ENCODE measurements around the gene COL4A1.

Gene COL4A1

GRCh38 chr13:110195547-110196485 lies 111.1 kb downstream of the COL4A1 start:
- no peak for DNase-seq (ENCODE audit: low spot score)

- no peak for DNase-seq (ENCODE audit: low spot score)
Measured at GRCh38 chr13:110194451-110194850, 112.5 kb downstream of the COL4A1 start.

DNA sequence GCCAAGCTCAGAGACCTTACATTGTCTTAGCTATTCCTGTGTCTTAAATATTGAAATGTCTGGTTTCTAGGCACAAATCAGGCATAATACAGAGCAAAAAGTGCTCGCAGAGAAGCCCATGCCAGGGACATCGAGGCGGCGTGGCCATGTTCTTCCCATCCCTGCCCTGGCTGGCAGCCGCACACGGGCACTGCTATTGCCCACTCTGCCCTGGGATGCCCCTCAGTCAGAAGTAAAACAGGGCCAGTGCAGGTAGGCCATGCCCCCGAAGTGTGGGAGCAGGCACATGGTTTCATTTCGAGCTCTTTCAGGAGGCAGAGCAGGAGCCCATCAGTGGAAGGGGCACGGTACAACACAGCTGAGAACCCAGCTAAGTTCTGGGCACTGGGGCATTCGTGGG lies 113.5 kb downstream of the COL4A1 start:
- DNase-seq (ENCODE audit: low spot score) = no peak

DNA sequence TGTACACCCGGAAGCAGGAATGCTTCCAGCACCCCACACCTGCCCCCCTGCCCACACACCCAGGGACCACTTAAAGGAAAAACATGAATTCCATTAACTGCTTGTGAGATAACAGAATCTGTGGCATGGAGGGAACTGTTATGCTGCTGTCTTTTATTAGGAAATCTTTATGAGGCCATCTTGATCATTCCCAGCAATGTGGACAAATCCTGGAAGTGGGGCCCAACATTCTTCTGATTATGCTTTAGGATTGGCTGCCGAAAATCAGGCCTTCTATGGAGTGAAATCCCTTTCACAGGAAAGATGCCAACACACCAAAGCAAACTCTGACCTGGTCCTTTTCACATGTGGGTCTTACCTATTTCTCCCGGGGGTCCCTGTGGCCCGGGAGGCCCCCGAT lies 114.5 kb downstream of the COL4A1 start:
- no peak for DNase-seq (ENCODE audit: low spot score)

DNA sequence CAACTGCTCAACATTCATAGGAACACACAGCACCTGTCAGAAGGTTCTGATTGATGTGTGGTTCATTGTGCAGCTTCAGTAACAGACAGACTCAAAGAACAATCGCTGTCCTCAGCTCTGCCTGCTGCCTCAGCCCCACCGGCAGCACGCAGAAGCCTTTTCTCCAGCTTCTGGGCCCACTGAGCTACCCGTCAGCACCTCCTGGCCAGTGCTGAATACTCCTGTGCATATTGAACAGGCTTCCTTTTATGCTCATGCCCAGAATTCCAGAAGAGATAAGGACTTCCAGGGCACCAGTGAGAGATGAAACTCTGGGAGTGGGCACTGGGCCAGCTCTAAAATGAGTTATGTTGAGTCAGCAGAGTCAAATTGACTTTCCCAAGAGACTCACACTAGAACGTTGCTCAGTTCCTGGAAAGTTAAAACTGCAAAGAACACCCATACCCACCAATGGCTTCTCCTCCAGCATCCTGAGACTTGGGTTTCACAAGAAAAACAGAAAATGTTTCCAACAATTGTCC lies 119.3 kb downstream of the COL4A1 start:
- peak; percentile 57 for DNase-seq (ENCODE audit: low spot score)

DNA sequence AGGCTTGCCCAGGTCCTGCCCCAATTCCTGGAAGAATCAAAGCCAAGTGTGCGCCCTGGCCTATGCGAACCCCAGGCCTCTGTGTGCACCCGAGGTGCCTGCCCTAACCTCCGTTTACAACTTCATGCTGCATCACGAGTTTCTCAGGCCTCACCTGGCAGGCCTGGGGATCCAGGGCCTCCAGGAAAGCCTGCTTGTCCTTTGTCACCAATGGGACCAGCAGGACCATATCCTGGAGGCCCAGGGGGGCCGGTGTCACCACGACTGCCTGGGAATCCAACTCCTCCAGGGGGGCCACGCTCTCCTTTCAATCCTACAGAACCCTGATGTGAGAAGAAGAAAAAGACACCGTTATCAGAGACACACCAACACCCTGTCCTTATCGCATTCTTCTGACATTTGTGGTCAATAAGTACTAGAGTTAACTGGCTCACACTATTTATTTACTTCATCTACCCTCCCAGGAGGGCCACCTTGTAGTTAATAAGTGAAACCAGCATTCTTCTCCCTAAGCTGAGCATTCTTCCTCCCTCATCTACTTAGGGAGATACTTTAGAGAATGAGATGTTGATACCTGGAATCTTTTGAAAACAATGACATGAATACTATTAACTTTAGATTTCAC lies 120.6 kb downstream of the COL4A1 start:
- DNase-seq (ENCODE audit: low spot score) = no peak

GRCh38 chr13:110185696-110186095 lies 121.3 kb downstream of the COL4A1 start:
- DNase-seq (ENCODE audit: low spot score) = no peak

GRCh38 chr13:110183910-110184309 lies 123.0 kb downstream of the COL4A1 start:
- no peak for DNase-seq (ENCODE audit: low spot score)

DNA sequence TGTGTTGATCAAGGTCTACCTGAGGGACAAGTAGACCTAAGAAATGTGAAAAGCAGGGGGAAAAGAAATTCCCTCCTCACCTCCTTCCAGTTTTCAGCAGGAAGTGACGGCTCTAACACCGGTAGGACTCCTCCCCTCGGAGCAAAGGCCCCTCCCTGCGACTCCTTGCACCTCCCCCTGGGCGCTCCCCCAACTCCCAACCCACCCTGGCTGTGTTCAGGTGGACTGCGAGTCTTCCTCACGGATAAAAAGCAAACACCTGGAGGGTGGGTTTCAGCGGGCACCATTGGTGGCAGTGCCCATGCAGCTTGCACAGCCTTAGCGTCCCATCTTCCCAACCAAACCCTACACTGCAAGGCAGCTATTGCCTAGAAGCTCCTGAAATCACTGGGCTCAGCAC lies 124.5 kb downstream of the COL4A1 start:
- no peak for DNase-seq (ENCODE audit: low spot score)

DNA sequence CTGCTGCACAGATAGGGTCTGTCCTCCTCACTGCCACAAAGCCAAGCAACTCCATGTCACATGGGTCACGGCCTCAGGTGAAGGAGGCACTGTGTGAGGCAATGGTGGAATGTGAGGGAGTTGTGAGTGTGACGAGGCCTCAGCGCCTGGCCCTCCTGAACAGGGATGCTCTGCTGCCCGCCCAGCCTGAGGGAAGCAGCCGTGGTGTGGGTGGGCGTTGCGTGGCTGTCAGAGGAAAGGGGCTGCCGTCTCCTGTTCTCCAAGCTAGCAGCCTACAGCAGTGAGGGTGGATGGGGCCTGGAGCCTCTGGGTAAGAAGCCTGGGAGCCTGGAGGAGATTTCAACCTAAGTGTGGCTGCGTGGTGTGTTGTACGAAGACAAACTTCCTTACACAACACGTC lies 125.0 kb downstream of the COL4A1 start:
- no peak for DNase-seq (ENCODE audit: low spot score)

DNA sequence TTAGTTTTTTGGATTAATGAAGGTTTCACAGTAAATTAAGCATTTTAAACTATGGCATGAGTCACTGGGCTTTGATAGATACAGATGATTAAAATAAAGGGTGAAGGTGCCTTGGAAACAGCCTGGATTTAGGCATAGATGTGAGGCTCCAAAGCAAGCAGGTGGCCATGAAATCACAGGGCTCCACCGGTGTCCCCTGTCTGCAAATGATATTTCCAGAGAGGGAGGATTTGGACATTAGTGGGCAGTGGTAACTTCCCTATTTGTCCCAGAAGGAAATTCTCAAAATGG lies 127.2 kb downstream of the COL4A1 start:
- no peak for DNase-seq (ENCODE audit: low spot score)

DNA sequence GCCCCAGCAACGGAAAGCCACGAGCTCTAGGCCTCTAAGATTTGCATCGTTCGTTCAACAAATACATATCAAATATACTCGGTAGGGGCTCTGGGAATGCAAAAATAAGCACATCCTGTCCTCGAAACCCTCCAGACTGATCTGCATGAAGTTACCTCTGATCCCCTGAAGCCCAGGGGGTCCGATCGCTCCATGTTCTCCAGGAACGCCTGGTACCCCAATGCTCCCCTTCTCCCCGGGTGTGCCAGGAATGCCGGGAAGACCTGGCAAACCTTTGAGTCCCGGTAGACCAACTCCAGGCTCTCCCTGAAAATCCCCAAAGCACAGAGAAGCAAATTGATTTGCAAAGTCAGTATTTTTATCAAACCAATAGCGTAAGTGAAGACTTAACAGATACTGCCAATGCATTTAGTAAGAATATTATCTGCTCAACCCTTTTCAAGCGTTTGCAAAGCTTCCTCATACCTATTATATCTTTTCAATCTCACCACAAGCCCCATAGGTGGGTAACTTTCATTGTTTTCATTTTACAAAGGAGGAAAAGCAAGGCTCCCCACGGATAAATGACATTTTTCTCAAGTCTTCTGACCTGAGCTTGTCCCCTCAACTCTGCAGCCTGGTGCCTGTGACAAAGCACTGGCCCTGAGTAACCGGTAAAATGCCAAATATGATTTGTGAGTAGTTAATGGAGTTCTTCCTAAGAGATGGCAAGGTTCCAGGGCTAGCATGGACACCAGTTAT lies 127.7 kb downstream of the COL4A1 start:
- DNase-seq (ENCODE audit: low spot score) = no peak

GRCh38 chr13:110177790-110178189 lies 129.2 kb downstream of the COL4A1 start:
- no peak for DNase-seq (ENCODE audit: low spot score)

GRCh38 chr13:110176431-110176830 lies 130.5 kb downstream of the COL4A1 start:
- DNase-seq (ENCODE audit: low spot score) = no peak

DNA sequence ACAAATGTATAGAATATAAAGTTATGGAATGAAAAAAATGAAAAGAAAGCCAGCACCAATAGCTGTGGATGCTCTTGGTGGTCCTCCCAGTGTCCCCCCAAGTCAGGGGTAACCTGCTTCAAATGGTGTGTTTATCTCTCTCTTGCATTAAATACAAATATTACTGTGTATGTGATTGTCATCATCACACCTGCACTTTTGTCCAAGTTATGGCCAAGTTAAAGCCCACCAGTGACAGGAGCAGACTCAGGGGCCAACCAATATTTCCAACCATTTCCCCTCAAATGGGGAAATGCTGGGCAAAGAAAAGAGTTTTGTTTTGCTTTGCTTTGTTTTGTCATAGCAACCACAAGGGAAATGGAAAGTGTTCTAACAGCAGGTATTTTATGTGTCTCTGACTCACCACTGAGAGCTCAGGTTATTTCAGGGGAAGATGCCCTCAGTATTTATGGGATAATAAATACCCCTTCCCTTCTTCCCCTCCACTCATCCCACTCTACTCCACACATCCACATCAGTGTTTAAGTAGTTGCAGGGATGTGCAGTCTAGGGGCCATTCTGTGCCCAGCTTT lies 133.6 kb downstream of the COL4A1 start:
- no peak for DNase-seq (ENCODE audit: low spot score)

- no peak for DNase-seq (ENCODE audit: low spot score)
Measured at GRCh38 chr13:110170882-110171281, 136.1 kb downstream of the COL4A1 start.

- DNase-seq (ENCODE audit: low spot score) = no peak
Measured at GRCh38 chr13:110170020-110170790, 136.8 kb downstream of the COL4A1 start.

DNA sequence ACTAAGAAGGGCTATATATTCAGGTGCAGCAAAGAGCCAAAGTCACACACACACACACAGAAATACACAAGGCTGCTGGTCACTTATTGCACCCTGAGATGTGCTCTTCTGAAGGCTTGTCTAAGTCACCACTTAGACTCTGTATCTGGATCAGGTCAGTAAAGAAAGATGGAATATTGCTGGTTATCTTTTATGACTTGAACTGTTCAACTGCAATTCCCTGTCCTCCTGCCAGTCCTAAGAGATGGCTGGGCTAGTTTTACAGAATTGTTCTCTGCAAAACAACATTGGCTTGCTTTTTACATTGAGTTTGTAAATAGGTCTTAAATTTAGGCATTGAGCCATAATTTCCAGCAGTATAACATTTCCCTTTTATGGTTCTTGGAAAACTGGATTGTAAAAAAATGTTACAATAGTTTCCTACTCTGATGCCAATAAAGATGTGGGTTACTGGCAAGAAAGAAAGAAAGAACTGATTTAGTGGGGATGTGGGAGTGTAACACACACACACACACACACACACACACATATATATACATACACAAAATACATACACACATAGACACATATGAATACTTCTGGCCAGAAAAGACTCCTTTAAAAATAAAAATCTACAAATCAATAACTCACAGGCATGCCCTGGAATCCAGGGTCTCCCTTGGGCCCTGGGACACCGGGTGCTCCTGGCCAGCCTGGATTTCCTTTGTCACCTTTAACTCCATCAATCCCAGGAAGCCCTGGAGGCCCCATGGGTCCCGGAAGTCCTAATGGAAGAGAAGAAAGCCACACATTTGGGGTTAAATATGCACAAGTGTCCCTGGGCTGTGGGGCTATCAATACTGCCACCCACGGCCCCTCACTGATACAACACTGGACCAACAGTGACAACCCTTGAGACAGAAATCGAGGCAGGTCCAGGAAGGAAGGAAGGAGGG lies 137.7 kb downstream of the COL4A1 start:
- DNase-seq (ENCODE audit: low spot score) = no peak

DNA sequence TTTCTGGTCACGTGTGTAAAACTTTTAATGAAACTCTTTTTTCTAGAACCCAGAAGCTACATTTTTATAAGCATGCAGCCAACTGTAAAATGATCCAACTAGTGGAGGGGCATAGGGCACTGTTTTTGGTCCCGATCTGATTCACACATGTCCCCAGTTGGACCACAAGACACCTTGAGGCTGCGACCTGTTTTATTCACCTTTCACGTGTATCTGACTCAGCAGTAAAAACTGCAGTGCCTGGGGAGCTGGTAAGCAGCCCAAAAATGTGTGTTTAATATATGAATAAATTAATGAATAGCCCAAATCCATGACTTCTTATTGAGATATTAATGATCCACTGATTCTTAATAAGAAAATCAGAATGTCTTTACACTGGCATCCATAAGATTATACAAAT lies 140.4 kb downstream of the COL4A1 start:
- no peak for DNase-seq (ENCODE audit: low spot score)

- DNase-seq (ENCODE audit: low spot score) = no peak
Measured at GRCh38 chr13:110164706-110165105, 142.3 kb downstream of the COL4A1 start.
